Heart left ventricle (tissue), 13 donors: ENCODE measurements around the gene INKA1.

Source experiments
- POLR2A ChIP-seq, 2 donors: fragments of 450-650 bp; IDR thresholded peaks; one replicate each; pipeline ENCODE4 v1.6.1; 2017; ENCODE audit warnings: antibody characterized with exemption in 2 of 2, mild to moderate bottlenecking in 2 of 2, moderate library complexity in 2 of 2
- TF ChIP-seq, protein P1 (sequence below), 12 donors: fragments of 200-600 bp; sonication (generic) in 4 of 12; IDR thresholded peaks; one replicate each; pipeline versions ENCODE4 v1.5.0 to v1.8.0; 2018 to 2022; ENCODE audit warnings: antibody characterized with exemption in 12 of 12, mild to moderate bottlenecking in 5 of 12
- donor health status: ischemic (EF 13 %, LVEDD 7.1; RV severe dilation, severe dysfunction).
- donor health status: DM: no; HTN: yes; CAD: no.
- donor health status: DM: no; HTN: no; CAD: no.
- donor health status: ischemic (EF 25% LVEDD 6.9; RV normal size, moderate dysfunction).
- donor health status: ischemic (EF 25% LVEDD 5.7; RV mildly dilated, moderate dysfunction).
- donor health status: ischemic (EF 35%, LVEDD 5.7; RV mildly dilated, moderate dysfunction).
- donor health status: nonischemic (EF 11% LVEDD 7.7; RV severe dilation, severe dysfunction).
- donor health status: DM: yes; HTN: yes; CAD: no.
- donor health status: PGD.
- donor health status: ischemic (EF 29% LVEDD 5.4; RV normal size, mild dysfunction).
- donor health status: nonischemic (EF 23%, LVEDD 6.1; RV moderate dilation, normal function).

DNA sequence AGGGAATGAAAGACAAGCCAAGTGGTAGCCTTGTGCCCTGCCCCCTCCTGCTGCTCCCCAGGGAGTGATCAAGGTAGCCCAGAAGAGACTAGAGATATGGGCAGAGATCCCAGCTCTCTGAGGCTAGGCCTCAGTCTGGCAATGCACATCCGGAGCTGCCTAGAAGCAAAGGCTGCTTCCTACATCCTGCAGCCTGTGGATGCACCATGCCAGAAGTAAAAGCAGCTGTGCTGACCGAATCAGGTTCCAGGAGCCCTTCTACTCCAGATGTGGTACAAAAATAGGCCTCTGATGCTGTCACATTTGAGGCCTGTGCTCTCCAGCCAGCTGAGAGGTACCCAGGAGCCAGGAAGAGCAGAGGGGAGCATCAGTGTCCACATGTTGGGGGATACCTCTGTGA is 37.3 kb downstream of the INKA1 start:
- TF ChIP-seq, protein P1, sequence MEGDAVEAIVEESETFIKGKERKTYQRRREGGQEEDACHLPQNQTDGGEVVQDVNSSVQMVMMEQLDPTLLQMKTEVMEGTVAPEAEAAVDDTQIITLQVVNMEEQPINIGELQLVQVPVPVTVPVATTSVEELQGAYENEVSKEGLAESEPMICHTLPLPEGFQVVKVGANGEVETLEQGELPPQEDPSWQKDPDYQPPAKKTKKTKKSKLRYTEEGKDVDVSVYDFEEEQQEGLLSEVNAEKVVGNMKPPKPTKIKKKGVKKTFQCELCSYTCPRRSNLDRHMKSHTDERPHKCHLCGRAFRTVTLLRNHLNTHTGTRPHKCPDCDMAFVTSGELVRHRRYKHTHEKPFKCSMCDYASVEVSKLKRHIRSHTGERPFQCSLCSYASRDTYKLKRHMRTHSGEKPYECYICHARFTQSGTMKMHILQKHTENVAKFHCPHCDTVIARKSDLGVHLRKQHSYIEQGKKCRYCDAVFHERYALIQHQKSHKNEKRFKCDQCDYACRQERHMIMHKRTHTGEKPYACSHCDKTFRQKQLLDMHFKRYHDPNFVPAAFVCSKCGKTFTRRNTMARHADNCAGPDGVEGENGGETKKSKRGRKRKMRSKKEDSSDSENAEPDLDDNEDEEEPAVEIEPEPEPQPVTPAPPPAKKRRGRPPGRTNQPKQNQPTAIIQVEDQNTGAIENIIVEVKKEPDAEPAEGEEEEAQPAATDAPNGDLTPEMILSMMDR (IDR thresholded peaks at IDR 0.05): no peak
- TF ChIP-seq POLR2A (IDR thresholded peaks at IDR 0.05): no peak
